Liver (tissue), 3 donors: Measurements from ENCODE around the gene FOXS1.
A peak's percentile ranks its signal among the peaks of the same experiment; 100 is the strongest.

Experiments used
- CTCF ChIP-seq: fragments of 150-350 bp; IDR thresholded peaks from 2 replicates; pipeline ENCODE4 v1.5.1; 2017; ENCODE audit warnings: improper control_type of control experiment, low read depth, low read length; ENCODE audit not compliant: missing input control
- GABPA ChIP-seq, 2 donors: IDR thresholded peaks in 1 of 2; conservative IDR thresholded peaks in 1 of 2; 2 replicates each; pipeline ENCODE4 v1.6.1; 2016; ENCODE audit warnings: antibody characterized with exemption in 2 of 2, mild to moderate bottlenecking in 1 of 2, moderate library complexity in 1 of 2
- JUND ChIP-seq, 2 donors: IDR thresholded peaks; 2 replicates each; pipeline ENCODE4 v1.6.1; 2016; ENCODE audit warnings: antibody characterized with exemption in 2 of 2
- MAX ChIP-seq: IDR thresholded peaks from 2 replicates; pipeline ENCODE4 v1.6.1; 2016; ENCODE audit warnings: antibody characterized with exemption
- REST ChIP-seq: IDR thresholded peaks from 2 replicates; pipeline ENCODE4 v1.6.1; 2016; ENCODE audit warnings: antibody characterized with exemption, mild to moderate bottlenecking
- RXRA ChIP-seq, 2 donors: IDR thresholded peaks; 2 replicates each; pipeline ENCODE4 v1.6.1; 2017 to 2018; ENCODE audit warnings: antibody characterized with exemption in 2 of 2, mild to moderate bottlenecking in 1 of 2
- TAF1 ChIP-seq: conservative IDR thresholded peaks from 2 replicates; pipeline ENCODE4 v1.6.1; 2016; ENCODE audit warnings: antibody characterized with exemption, mild to moderate bottlenecking
- YY1 ChIP-seq: IDR thresholded peaks from 2 replicates; pipeline ENCODE4 v1.6.1; 2016; ENCODE audit warnings: antibody characterized with exemption, mild to moderate bottlenecking
- donor health status: healthy.
- donor health status: healthy.

- TF ChIP-seq REST = peak; percentile 26
- TF ChIP-seq GABPA (IDR thresholded peaks at IDR 0.05 in 1 of 2, conservative IDR thresholded peaks at IDR 0.05 in 1 of 2) = no peak
- TF ChIP-seq CTCF = no peak
- peak; percentile 51 for TF ChIP-seq YY1
- TF ChIP-seq MAX = peak; percentile 64
- TF ChIP-seq TAF1 = no peak
- no peak for TF ChIP-seq JUND (IDR thresholded peaks at IDR 0.05)
- peak in 1 of 2 donors; percentile 15 for TF ChIP-seq RXRA (IDR thresholded peaks at IDR 0.05)
Measured at GRCh38 chr20:31879143-31879987, 34.0 kb upstream of the FOXS1 start.
